IMR-90 (cell line): ENCODE measurements around the gene CCDC13. TPM values are rescaled to one million over a fixed set of nuclear protein-coding genes. Genes with fewer than 3 reads are reported as not detected.

ENCODE experiments used
- ATAC-seq: fragments of 200-7000 bp; cut with Tn5 transposase; 2 replicates; pipeline ENCODE4 v1.9.1; 2020; ENCODE audit warnings: low read depth, mild to moderate bottlenecking, moderate library complexity
- BruUV-seq: library from RNA; stranded (reverse); fragments of 400-500 nt; replicated peaks from 2 replicates; lab custom pipeline; 2021; lab: Mats Ljungman, UMichigan
- CTCF ChIA-PET: fragments of 300-600 bp; formaldehyde crosslinking; extraction: SDS; loops from one replicate; lab custom pipeline; 2021; ENCODE audit warnings: antibody characterized with exemption; lab: Yijun Ruan, JAX
- POLR2A ChIA-PET: fragments of 300-600 bp; sonication (Branson Sonifier 250); formaldehyde crosslinking; loops from one replicate; lab custom pipeline; 2022; ENCODE audit warnings: antibody characterized with exemption; ENCODE audit not compliant: unreplicated experiment; lab: Charles Lee
- DNase-seq: peaks from one replicate; pipeline ENCODE4 v3.0.0; 2013
- H2AFZ ChIP-seq: replicated peaks from 2 replicates; pipeline ENCODE3; 2013; ENCODE audit warnings: low read length, mild to moderate bottlenecking; ENCODE audit not compliant: poor library complexity
- H2AK5ac ChIP-seq: 2 replicates; pipeline ENCODE4 v1.6.1; 2013; ENCODE audit warnings: low read depth, low read length, inconsistent platforms
- H2AK9ac ChIP-seq: replicated peaks from 2 replicates; pipeline ENCODE3; 2013; ENCODE audit warnings: mild to moderate bottlenecking, low read depth, low read length, moderate library complexity; ENCODE audit not compliant: poor library complexity
- H2BK120ac ChIP-seq: 2 replicates; pipeline ENCODE4 v1.6.1; 2013; ENCODE audit warnings: low read depth, low read length, inconsistent platforms
- H2BK15ac ChIP-seq: 3 replicates; pipeline ENCODE4 v1.6.1; 2013; ENCODE audit warnings: low read depth, low read length, inconsistent platforms
- H2BK20ac ChIP-seq: 2 replicates; pipeline ENCODE4 v1.6.1; 2013; ENCODE audit warnings: low read depth, mild to moderate bottlenecking, inconsistent platforms, low read length, moderate library complexity
- H2BK5ac ChIP-seq: 2 replicates; pipeline ENCODE4 v1.6.1; 2013; ENCODE audit warnings: mild to moderate bottlenecking, low read depth, low read length, inconsistent platforms; ENCODE audit not compliant: poor library complexity, severe bottlenecking
- H3K14ac ChIP-seq: replicated peaks from 2 replicates; pipeline ENCODE4 v1.6.1; 2013; ENCODE audit warnings: low read depth, low read length, inconsistent platforms
- H3K18ac ChIP-seq: 2 replicates; pipeline ENCODE4 v1.6.1; 2013; ENCODE audit warnings: low read depth, low read length, control low read depth
- H3K23ac ChIP-seq: 2 replicates; pipeline ENCODE4 v1.6.1; 2013; ENCODE audit warnings: low read depth, low read length, inconsistent platforms
- H3K27ac ChIP-seq: 2 replicates; pipeline ENCODE4 v1.5.1; 2013; ENCODE audit warnings: mild to moderate bottlenecking, control low read depth, low read length; ENCODE audit not compliant: insufficient read depth
- H3K27me3 ChIP-seq: 2 replicates; pipeline ENCODE4 v1.6.1; 2013; ENCODE audit warnings: low read length; ENCODE audit not compliant: control insufficient read depth, insufficient read depth
- H3K36me3 ChIP-seq: 2 replicates; pipeline ENCODE4 v1.6.1; 2013; ENCODE audit warnings: low read length, mixed read lengths; ENCODE audit not compliant: control insufficient read depth, insufficient read depth
- H3K4ac ChIP-seq: 2 replicates; pipeline ENCODE4 v1.6.1; 2013; ENCODE audit warnings: low read depth, low read length, inconsistent platforms
- H3K4me1 ChIP-seq: 2 replicates; pipeline ENCODE4 v1.6.1; 2013; ENCODE audit warnings: low read length, mixed read lengths; ENCODE audit not compliant: control insufficient read depth, insufficient read depth
- H3K4me2 ChIP-seq: 2 replicates; pipeline ENCODE4 v1.6.1; 2013; ENCODE audit warnings: low read depth, mild to moderate bottlenecking, control low read depth, low read length, moderate library complexity
- H3K4me3 ChIP-seq: 2 replicates; pipeline ENCODE4 v1.5.1; 2013; ENCODE audit warnings: low read depth, mild to moderate bottlenecking, control low read depth, low read length, moderate library complexity; ENCODE audit not compliant: insufficient read depth
- H3K56ac ChIP-seq: 2 replicates; pipeline ENCODE4 v1.6.1; 2013; ENCODE audit warnings: low read length, inconsistent platforms; ENCODE audit not compliant: insufficient read depth; ENCODE audit errors: extremely low read depth
- H3K79me1 ChIP-seq, 2 experiments: 2 replicates each; pipeline ENCODE4 v1.6.1; 2013; ENCODE audit warnings: low read length in 2 of 2, inconsistent platforms in 1 of 2, low read depth in 1 of 2
- H3K9ac ChIP-seq: 2 replicates; pipeline ENCODE4 v1.6.1; 2013; ENCODE audit warnings: low read depth, low read length, control low read depth
- H3K9me1 ChIP-seq: 2 replicates; pipeline ENCODE4 v1.6.1; 2013; ENCODE audit warnings: low read length, inconsistent platforms; ENCODE audit not compliant: insufficient read depth
- H3K9me3 ChIP-seq: 2 replicates; pipeline ENCODE4 v1.6.1; 2013; ENCODE audit warnings: low read length; ENCODE audit not compliant: control insufficient read depth, insufficient read depth
- H4K20me1 ChIP-seq: 2 replicates; pipeline ENCODE4 v1.6.1; 2013; ENCODE audit warnings: low read length, inconsistent platforms; ENCODE audit not compliant: insufficient read depth
- H4K5ac ChIP-seq: 2 replicates; pipeline ENCODE4 v1.6.1; 2013; ENCODE audit warnings: mild to moderate bottlenecking, low read depth, low read length, control low read depth
- H4K8ac ChIP-seq, 2 experiments: 2 replicates each; pipeline ENCODE4 v1.6.1; 2013; ENCODE audit warnings: low read depth in 2 of 2, low read length in 2 of 2, control low read depth in 1 of 2, inconsistent platforms in 1 of 2
- H4K91ac ChIP-seq: 2 replicates; pipeline ENCODE4 v1.6.1; 2013; ENCODE audit warnings: low read depth, low read length, inconsistent platforms; ENCODE audit not compliant: insufficient read depth
- BHLHE40 ChIP-seq: fragments of 150-350 bp; IDR thresholded peaks from 2 replicates; pipeline ENCODE4 v1.6.1; 2016; ENCODE audit warnings: mild to moderate bottlenecking, low read depth, low read length
- CEBPB ChIP-seq: IDR thresholded peaks from 2 replicates; pipeline ENCODE4 v1.6.1; 2012; ENCODE audit warnings: low read depth, low read length, improper control_type of control experiment
- CHD1 ChIP-seq: IDR thresholded peaks from 2 replicates; pipeline ENCODE4 v1.6.1; 2012; ENCODE audit warnings: low read depth, low read length, improper control_type of control experiment
- CTCF ChIP-seq: conservative IDR thresholded peaks from 2 replicates; pipeline ENCODE4 v1.5.1; 2012; ENCODE audit warnings: mild to moderate bottlenecking, low read depth, low read length, improper control_type of control experiment
- FOS ChIP-seq: fragments of 150-350 bp; IDR thresholded peaks from 2 replicates; pipeline ENCODE4 v1.6.1; 2016; ENCODE audit warnings: low read depth, low read length
- MAFK ChIP-seq: IDR thresholded peaks from 2 replicates; pipeline ENCODE4 v1.6.1; 2012; ENCODE audit warnings: low read depth, low read length, improper control_type of control experiment
- MAZ ChIP-seq: IDR thresholded peaks from 2 replicates; pipeline ENCODE4 v1.6.1; 2012; ENCODE audit warnings: low read depth, mild to moderate bottlenecking, low read length, improper control_type of control experiment, moderate library complexity, borderline replicate concordance
- MXI1 ChIP-seq: IDR thresholded peaks from 2 replicates; pipeline ENCODE4 v1.6.1; 2012; ENCODE audit warnings: low read depth, mild to moderate bottlenecking, low read length, moderate library complexity, borderline replicate concordance
- NFE2L2 ChIP-seq: fragments of 150-350 bp; IDR thresholded peaks from 2 replicates; pipeline ENCODE4 v1.6.1; 2016; ENCODE audit warnings: low read depth, mild to moderate bottlenecking, low read length
- POLR2A ChIP-seq: IDR thresholded peaks from 2 replicates; pipeline ENCODE4 v1.6.1; 2012; ENCODE audit warnings: mild to moderate bottlenecking, low read depth, low read length
- RAD21 ChIP-seq: IDR thresholded peaks from 2 replicates; pipeline ENCODE4 v1.6.1; 2012; ENCODE audit warnings: low read length, improper control_type of control experiment
- RCOR1 ChIP-seq: IDR thresholded peaks from 2 replicates; pipeline ENCODE4 v1.6.1; 2012; ENCODE audit warnings: mild to moderate bottlenecking, low read length, improper control_type of control experiment; ENCODE audit not compliant: insufficient replicate concordance
- RFX5 ChIP-seq: IDR thresholded peaks from 2 replicates; pipeline ENCODE4 v1.8.0; 2012; ENCODE audit warnings: low read depth, mild to moderate bottlenecking, low read length, moderate library complexity
- SMC3 ChIP-seq: fragments of 150-350 bp; IDR thresholded peaks from 2 replicates; pipeline ENCODE4 v1.6.1; 2016; ENCODE audit warnings: low read depth, mild to moderate bottlenecking, antibody characterized with exemption, low read length, moderate library complexity
- WGBS, 2 experiments: methylation state at CpG; one replicate each; pipeline versions ENCODE4 v1.1.5 to v1.1.7; 2013; ENCODE audit warnings: missing lambda C conversion rate in 2 of 2; ENCODE audit not compliant: insufficient read length in 1 of 2; ENCODE audit errors: extremely low coverage in 2 of 2; 5-methylcytosine and 5-hydroxymethylcytosine counted together
- dilution Hi-C: fragments of 300-500 bp; cut with HindIII; formaldehyde crosslinking; loops from one replicate; pipeline ENCODE4 v1.14.3; 2018; ENCODE audit warnings: low sequenced_read_pairs; ENCODE audit not compliant: unreplicated experiment
- in situ Hi-C: fragments of 300-500 bp; cut with MboI; formaldehyde crosslinking; loops from 3 replicates; pipeline ENCODE4 v1.14.3; 2019; ENCODE audit warnings: low sequenced_read_pairs, inconsistent platforms, mixed read lengths
- intact Hi-C: fragments of 100-400 bp; cut with micrococcal nuclease; formaldehyde crosslinking; loops from 2 replicates; pipeline ENCODE4 v1.10.0; 2022
- polyA plus RNA-seq, 3 experiments: library from polyadenylated mRNA; depleted of rRNA; stranded (reverse); fragments of >200 nt; gene quantifications; 2 replicates each; pipeline ENCODE4 v1.2.3, GENCODE V29; 2012; ENCODE audit warnings: low replicate concordance in 1 of 3
- total RNA-seq: library from RNA; depleted of rRNA; stranded (reverse); fragments of >200 nt; gene quantifications from 2 replicates; pipeline ENCODE4 v1.2.3, GENCODE V29; 2012
- TF ChIP-seq, protein P1 (sequence below): fragments of 150-350 bp; IDR thresholded peaks from 2 replicates; pipeline ENCODE4 v1.6.1; 2016; ENCODE audit warnings: low read depth, mild to moderate bottlenecking, low read length, moderate library complexity, borderline replicate concordance
- TF ChIP-seq, protein P2 (sequence below): fragments of 150-350 bp; IDR thresholded peaks from 2 replicates; pipeline ENCODE4 v1.6.1; 2017; ENCODE audit warnings: mild to moderate bottlenecking, antibody characterized with exemption, low read length, low read depth

CCDC13 gene
- total and polyA plus RNA-seq, 2 of the 4 experiments (the other 2 are of a cell fraction), result 0.18 to 0.19 TPM

- no peak overlapping the region for H2BK5ac ChIP-seq
- no peak overlapping the region for H4K8ac ChIP-seq
- no peak overlapping the region for H2BK20ac ChIP-seq
- no peaks in the 10 kb centered on the region for H3K79me1 ChIP-seq
- TF ChIP-seq MAZ, result no peak
- TF ChIP-seq POLR2A, result no peak
- TF ChIP-seq RCOR1, result no peak
- no peak for TF ChIP-seq CTCF
- TF ChIP-seq SMC3, result no peak
- TF ChIP-seq, protein P1, sequence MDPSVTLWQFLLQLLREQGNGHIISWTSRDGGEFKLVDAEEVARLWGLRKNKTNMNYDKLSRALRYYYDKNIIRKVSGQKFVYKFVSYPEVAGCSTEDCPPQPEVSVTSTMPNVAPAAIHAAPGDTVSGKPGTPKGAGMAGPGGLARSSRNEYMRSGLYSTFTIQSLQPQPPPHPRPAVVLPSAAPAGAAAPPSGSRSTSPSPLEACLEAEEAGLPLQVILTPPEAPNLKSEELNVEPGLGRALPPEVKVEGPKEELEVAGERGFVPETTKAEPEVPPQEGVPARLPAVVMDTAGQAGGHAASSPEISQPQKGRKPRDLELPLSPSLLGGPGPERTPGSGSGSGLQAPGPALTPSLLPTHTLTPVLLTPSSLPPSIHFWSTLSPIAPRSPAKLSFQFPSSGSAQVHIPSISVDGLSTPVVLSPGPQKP, result no peak
- TF ChIP-seq RFX5, result no peak
- TF ChIP-seq CHD1, result no peak
- TF ChIP-seq, protein P2, sequence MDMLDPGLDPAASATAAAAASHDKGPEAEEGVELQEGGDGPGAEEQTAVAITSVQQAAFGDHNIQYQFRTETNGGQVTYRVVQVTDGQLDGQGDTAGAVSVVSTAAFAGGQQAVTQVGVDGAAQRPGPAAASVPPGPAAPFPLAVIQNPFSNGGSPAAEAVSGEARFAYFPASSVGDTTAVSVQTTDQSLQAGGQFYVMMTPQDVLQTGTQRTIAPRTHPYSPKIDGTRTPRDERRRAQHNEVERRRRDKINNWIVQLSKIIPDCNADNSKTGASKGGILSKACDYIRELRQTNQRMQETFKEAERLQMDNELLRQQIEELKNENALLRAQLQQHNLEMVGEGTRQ, result no peak
- no peak for TF ChIP-seq NFE2L2
- TF ChIP-seq CEBPB, result no peak
- TF ChIP-seq FOS, result no peak
- no peak for TF ChIP-seq MXI1
- no peak for TF ChIP-seq BHLHE40
- no peak for TF ChIP-seq MAFK
- no peak for TF ChIP-seq RAD21
- ATAC-seq (no peak), DNase-seq (no peak)
- no peak overlapping the region for H2AK5ac ChIP-seq
- no peak overlapping the region for H2BK15ac ChIP-seq
- H4K91ac ChIP-seq, result no peak overlapping the region
- H2BK120ac ChIP-seq, result no peak overlapping the region
- dilution Hi-C loops, result no loop called here
- H3K18ac ChIP-seq, result no peak overlapping the region
- H3K4me3 ChIP-seq, result no peak overlapping the region
- H2AK9ac ChIP-seq, result no peak overlapping the region
- no peaks in the 10 kb centered on the region for H3K9me3 ChIP-seq
- H4K5ac ChIP-seq, result no peak overlapping the region
- peaks cover 6% of the 10 kb centered on the region for H3K9me1 ChIP-seq
- no peak overlapping the region for H3K27ac ChIP-seq
- H3K36me3 ChIP-seq, result no peaks in the 10 kb centered on the region
- BruUV-seq, result no TSS peak
- peaks cover 14% of the 10 kb centered on the region; the same call in 1 of the 2 replicates for H3K27me3 ChIP-seq
- intact Hi-C loops, result loop anchor here (5.0 kb wide), 1 partner anchor 159 kb away; the partner anchor contains the start of gene SEC22C
- WGBS, 2 experiments, result 65% methylated on average over 2 of the region's 3 CpGs; no CpG with 5 or more reads in 1 of the 2 experiments
- no peak overlapping the region for H3K4me2 ChIP-seq
- H3K56ac ChIP-seq, result no peak overlapping the region
- no peak overlapping the region for H3K4ac ChIP-seq
- H4K20me1 ChIP-seq, result peaks cover 8% of the 10 kb centered on the region
- ChIA-PET CTCF (interaction anchor here (1.8 kb wide), 1 partner anchor 8 kb away, joined by 4 read pairs; no protein-coding TSS in a partner anchor), POLR2A (no interaction called here)
- in situ Hi-C loops, result no loop called here
- H3K23ac ChIP-seq, result no peak overlapping the region
- H3K4me1 ChIP-seq, result peaks cover 8% of the 10 kb centered on the region
- no peak overlapping the region for H3K14ac ChIP-seq
- no peak overlapping the region for H3K9ac ChIP-seq
- H2AFZ ChIP-seq, result peak overlapping the region; percentile 44
These were observed 31.3 kb downstream of the CCDC13 start for GRCh38 chr3:42741796-42742195.
